HS-5 (cell line): ENCODE results near the gene CDK4.
A peak's percentile ranks its signal among the peaks of the same experiment; 100 is the strongest.

Experiments used
- DNase-seq: peaks from one replicate; pipeline ENCODE4 v3.0.0-alpha.2; 2012; ENCODE audit warnings: low read depth

Gene CDK4

GRCh38 chr12:57738661-57739237 is 13.4 kb downstream of the CDK4 start, which contains the start of gene AGAP2:
Gene AGAP2, minus strand, starts transcription at chr12:57738742. Its CDS starts 496 bp downstream, at chr12:57738246.
- no peak for DNase-seq

GRCh38 chr12:57737467-57738460 is 14.3 kb downstream of the CDK4 start:
- no peak for DNase-seq

DNA sequence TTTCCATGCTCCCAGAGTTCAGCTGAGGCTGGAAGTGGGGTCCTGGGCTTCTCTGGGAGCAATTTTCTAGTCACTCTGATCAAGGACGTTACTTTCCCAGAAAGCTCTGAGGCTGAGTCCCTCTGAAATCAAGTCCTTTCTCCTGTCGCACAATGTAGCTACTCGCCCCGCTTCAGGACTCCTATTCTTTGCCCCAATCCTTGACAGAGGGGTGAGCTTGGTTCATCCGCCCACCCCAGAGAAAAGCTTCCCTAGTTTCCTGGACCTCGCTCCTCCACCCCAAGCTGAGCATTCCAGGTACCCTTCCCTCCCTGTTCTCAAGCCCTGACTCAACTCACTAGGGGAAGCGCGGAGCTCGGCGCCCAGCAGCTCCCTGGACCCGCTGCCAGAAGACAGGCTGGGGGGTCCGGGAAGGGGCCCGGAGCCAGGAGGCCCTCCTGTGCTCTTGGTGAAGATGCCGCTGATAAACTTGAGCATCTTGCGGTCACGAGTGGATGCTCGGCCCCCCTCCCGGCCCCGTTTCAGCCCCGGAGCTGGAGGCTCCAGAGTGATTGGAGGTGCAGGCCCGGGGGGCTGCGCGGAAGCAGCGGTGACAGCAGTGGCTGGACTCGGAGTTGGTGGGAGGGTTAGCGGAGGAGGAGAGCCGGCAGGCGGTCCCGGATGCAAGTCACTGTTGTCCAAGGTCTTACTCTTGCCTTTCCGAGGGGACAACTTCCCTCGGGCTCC is 15.2 kb downstream of the CDK4 start:
- no peak for DNase-seq

- no peak for DNase-seq
These were observed 16.0 kb downstream of the CDK4 start for GRCh38 chr12:57735952-57736740.

GRCh38 chr12:57735198-57735855 is 16.8 kb downstream of the CDK4 start:
- DNase-seq: no peak

GRCh38 chr12:57734591-57734990 is 17.5 kb downstream of the CDK4 start:
- DNase-seq: no peak

GRCh38 chr12:57733928-57734327 is 18.2 kb downstream of the CDK4 start:
- DNase-seq: no peak

GRCh38 chr12:57732726-57733593 is 19.1 kb downstream of the CDK4 start:
- no peak for DNase-seq

DNA sequence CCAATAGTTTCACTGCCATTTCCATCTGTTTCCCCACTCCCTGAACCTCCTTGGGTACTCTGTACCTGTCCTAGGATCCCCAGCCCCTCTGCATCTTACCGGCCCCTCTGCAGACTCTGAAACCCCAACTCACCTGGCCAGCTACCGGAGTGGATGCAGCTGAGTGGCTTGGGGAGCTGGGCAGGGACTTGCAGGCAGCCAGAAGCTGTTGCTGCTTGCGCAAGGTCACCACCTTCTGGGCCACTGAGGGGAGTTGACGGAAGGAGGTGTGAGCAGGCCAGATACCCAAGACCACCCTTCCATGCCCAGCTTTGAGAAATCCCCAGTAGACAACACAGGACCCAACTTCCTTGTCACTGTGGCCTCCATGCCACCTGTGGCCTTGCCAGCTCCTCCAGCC is 19.8 kb downstream of the CDK4 start:
- DNase-seq: no peak

DNA sequence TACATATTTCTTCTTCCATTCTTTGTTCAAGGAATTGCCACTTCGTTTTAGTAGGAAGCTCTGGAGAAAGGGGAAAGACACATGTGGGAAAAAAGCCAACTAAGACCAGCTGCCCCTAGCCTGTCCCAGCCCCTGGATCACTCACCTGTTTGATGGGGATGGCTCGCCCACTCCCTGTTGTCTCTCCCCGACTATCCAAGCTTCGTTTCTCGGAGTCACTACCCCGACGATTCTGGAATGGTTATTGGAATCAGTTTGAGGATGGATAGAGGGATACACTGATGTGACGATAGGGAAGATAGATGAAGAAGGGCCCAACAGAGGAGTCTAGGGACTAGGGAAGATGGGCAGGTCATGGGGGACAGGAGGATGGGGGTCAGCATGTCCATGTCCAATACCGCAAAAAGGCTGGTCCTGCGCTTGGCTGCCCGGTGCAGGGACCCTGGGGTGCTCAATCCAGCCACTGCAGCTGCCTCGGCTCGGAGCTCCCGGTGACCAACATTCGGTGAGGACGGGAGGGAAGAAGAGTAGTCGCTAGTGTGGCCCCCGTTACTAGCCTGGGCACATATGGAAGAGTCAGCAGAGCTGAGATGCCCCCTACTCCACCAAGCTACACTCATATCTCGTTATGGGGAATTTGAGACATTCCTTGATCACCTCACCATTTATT is 20.6 kb downstream of the CDK4 start:
- no peak for DNase-seq

- DNase-seq: no peak
These were observed 21.6 kb downstream of the CDK4 start for GRCh38 chr12:57730336-57731067.

GRCh38 chr12:57729321-57729844 is 22.7 kb downstream of the CDK4 start:
- no peak for DNase-seq

- no peak for DNase-seq
These were observed 24.2 kb downstream of the CDK4 start for GRCh38 chr12:57727758-57728395.

GRCh38 chr12:57726884-57727757 is 25.0 kb downstream of the CDK4 start:
- DNase-seq: no peak

- peak; percentile 68 for DNase-seq
These were observed 25.8 kb downstream of the CDK4 start for GRCh38 chr12:57726151-57726883.

DNA sequence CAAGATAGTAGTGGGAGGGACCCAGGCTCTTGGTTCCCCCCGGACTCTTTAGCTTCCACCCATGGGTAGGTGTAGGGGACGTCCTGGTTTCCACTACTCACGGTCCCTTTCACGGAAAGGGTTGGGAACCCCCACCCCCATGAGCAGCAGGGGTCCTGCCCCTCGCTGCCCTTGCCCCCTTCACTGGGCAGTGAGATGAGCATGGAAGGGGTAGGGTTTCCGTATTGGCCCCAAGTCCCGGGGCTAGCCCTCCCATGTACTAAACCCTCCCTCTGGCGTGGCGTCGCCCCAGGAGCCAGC is 26.3 kb downstream of the CDK4 start:
- DNase-seq: no peak
